Measurements from ENCODE around the gene SPON2. TPM values are rescaled to one million over a fixed set of nuclear protein-coding genes. Genes with fewer than 3 reads are reported as not detected.

Gene SPON2
- total RNA-seq, 3 donors from 2014 or later (not counting 1 experiment from before 2014, with no cell fraction given) = 1,124 to 1,574 (median 1,339) TPM

GRCh38 chr4:1169691-1170096 is 2.7 kb downstream of the SPON2 start:
- intact Hi-C loops (cut with micrococcal nuclease) = loop anchor here (5.0 kb wide), 2 partner anchors 37 to 48 kb away; no protein-coding TSS in a partner anchor
- Histone ChIP-seq H3K27ac (ENCODE audit: low read length) (peak overlapping the region; percentile 89), H3K27me3 (ENCODE audit: control insufficient read depth, insufficient read depth, low read length) (peaks cover 3% of the 10 kb centered on the region), H3K9me3 (ENCODE audit: control insufficient read depth, insufficient read depth, low read length) (no peaks in the 10 kb centered on the region), H3K4me1 (ENCODE audit: control insufficient read depth, insufficient read depth, low read length) (peaks cover 82% of the 10 kb centered on the region), H3K4me3 (ENCODE audit: low read length) (peak overlapping the region; percentile 7), H3K36me3 (ENCODE audit: control insufficient read depth, insufficient read depth, low read length) (peaks cover 27% of the 10 kb centered on the region)
- Mint-ChIP-seq H3K27me3 (ENCODE audit: low read depth in 2 of 2) (no peaks in the 10 kb centered on the region), H3K36me3 (no peaks in the 10 kb centered on the region), H3K4me3 (peak overlapping the region; percentile 94), H3K4me1 (peaks cover 49 to 59% of the 10 kb centered on the region in 2 donors), H3K9me3 (no peaks in the 10 kb centered on the region), H3K27ac (peak overlapping the region; percentile 88 to 96)
- 70% methylated on average over 13 of the region's 13 CpGs for WGBS (ENCODE audit: insufficient coverage)
- DNase-seq = no peak
- TF ChIP-seq CTCF (IDR thresholded peaks at IDR 0.05) = no peak
- ATAC-seq = no peak

GRCh38 chr4:1169171-1169671 is 3.2 kb downstream of the SPON2 start:
- Mint-ChIP-seq H3K27me3 (ENCODE audit: low read depth in 2 of 2) (no peaks in the 10 kb centered on the region), H3K27ac (peak overlapping the region; percentile 88 to 96), H3K4me3 (peak overlapping the region; percentile 94), H3K9me3 (no peaks in the 10 kb centered on the region), H3K4me1 (peaks cover 50 to 62% of the 10 kb centered on the region in 2 donors), H3K36me3 (no peaks in the 10 kb centered on the region)
- intact Hi-C loops (cut with micrococcal nuclease) = loop anchor here (5.0 kb wide), 2 partner anchors 37 to 48 kb away; no protein-coding TSS in a partner anchor
- Histone ChIP-seq H3K27me3 (ENCODE audit: control insufficient read depth, insufficient read depth, low read length) (peaks cover 3% of the 10 kb centered on the region), H3K27ac (ENCODE audit: low read length) (peak overlapping the region; percentile 89), H3K4me1 (ENCODE audit: control insufficient read depth, insufficient read depth, low read length) (peaks cover 80% of the 10 kb centered on the region), H3K4me3 (ENCODE audit: low read length) (peak overlapping the region; percentile 81), H3K9me3 (ENCODE audit: control insufficient read depth, insufficient read depth, low read length) (no peaks in the 10 kb centered on the region), H3K36me3 (ENCODE audit: control insufficient read depth, insufficient read depth, low read length) (peaks cover 27% of the 10 kb centered on the region)
- WGBS (ENCODE audit: insufficient coverage) = 87% methylated on average over 17 of the region's 17 CpGs
- ATAC-seq (no peak), DNase-seq (no peak)
- no peak for TF ChIP-seq CTCF (IDR thresholded peaks at IDR 0.05)

GRCh38 chr4:1168191-1169101 is 3.9 kb downstream of the SPON2 start:
- H3K27me3 ChIP-seq (ENCODE audit: control insufficient read depth, insufficient read depth, low read length) = peaks cover 3% of the 10 kb centered on the region
- peak overlapping the region; percentile 81 for H3K4me3 ChIP-seq (ENCODE audit: low read length)
- peak overlapping the region; percentile 94 for H3K4me3 Mint-ChIP-seq
- H3K36me3 Mint-ChIP-seq = no peaks in the 10 kb centered on the region
- H3K27ac ChIP-seq (ENCODE audit: low read length) = peak overlapping the region; percentile 89
- H3K4me1 Mint-ChIP-seq = peaks cover 50 to 58% of the 10 kb centered on the region in 2 donors
- H3K9me3 Mint-ChIP-seq = no peaks in the 10 kb centered on the region
- H3K4me1 ChIP-seq (ENCODE audit: control insufficient read depth, insufficient read depth, low read length) = peaks cover 73% of the 10 kb centered on the region
- peak overlapping the region; percentile 88 to 96 for H3K27ac Mint-ChIP-seq
- DNase-seq = no peak
- H3K9me3 ChIP-seq (ENCODE audit: control insufficient read depth, insufficient read depth, low read length) = no peaks in the 10 kb centered on the region
- WGBS (ENCODE audit: insufficient coverage) = 65% methylated on average over 21 of the region's 21 CpGs
- ATAC-seq = no peak
- no peaks in the 10 kb centered on the region for H3K27me3 Mint-ChIP-seq (ENCODE audit: low read depth in 2 of 2)
- H3K36me3 ChIP-seq (ENCODE audit: control insufficient read depth, insufficient read depth, low read length) = peaks cover 27% of the 10 kb centered on the region
- intact Hi-C loops (cut with micrococcal nuclease) = loop anchor here (1.0 to 5.0 kb wide), 3 partner anchors 8 to 49 kb away; no protein-coding TSS in a partner anchor
- no peak for TF ChIP-seq CTCF (IDR thresholded peaks at IDR 0.05)

Measured in natural killer cell (primary cell).